ENCODE measurements around the gene CLCN6.
"Not testable (repeated sequence)": the region's sequence is repeated elsewhere in the genome, so short reads cannot be mapped to it uniquely, and the experiment has no call there.

The CLCN6 gene

DNA sequence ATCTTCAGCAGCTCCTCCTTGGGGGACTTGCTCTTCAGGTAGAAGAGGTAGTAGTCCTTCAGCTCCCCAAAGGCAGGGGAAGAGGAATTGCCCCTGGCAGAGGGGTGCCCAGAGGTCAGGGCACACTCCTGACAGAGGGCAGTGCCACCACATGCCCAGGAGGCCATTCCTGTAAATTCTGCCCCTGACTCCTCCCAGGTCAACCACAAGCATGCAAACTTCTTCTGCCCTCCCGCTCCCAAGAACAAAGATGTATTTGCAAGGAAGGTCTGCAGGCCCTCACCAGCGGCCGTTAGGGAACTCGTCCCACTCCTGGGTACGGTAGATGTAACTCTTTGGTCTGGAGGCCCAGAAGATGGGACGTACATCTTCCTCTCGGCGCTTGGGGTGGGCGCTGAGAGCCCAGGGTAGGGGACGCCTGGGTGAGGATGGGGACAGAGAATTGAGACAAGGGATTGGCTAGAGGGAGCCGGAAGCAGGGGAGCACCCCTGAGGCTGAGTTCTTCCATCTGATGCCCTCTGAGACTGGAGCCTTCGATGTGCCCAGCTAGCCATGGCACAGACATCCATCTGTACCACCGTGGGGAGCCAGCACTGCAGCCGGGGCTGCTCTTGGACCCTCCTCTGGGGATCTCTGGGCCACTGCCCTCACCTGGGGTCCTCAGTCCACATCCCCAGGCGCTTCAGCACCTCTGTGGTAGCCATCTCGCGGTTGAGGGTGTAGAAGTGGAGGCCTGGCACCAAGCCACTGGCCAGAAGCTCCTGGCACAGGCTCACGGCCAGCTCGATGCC, 11.3 kb upstream of the CLCN6 start:
- DNase-seq (ENCODE audit: low spot score) = no peak

DNA sequence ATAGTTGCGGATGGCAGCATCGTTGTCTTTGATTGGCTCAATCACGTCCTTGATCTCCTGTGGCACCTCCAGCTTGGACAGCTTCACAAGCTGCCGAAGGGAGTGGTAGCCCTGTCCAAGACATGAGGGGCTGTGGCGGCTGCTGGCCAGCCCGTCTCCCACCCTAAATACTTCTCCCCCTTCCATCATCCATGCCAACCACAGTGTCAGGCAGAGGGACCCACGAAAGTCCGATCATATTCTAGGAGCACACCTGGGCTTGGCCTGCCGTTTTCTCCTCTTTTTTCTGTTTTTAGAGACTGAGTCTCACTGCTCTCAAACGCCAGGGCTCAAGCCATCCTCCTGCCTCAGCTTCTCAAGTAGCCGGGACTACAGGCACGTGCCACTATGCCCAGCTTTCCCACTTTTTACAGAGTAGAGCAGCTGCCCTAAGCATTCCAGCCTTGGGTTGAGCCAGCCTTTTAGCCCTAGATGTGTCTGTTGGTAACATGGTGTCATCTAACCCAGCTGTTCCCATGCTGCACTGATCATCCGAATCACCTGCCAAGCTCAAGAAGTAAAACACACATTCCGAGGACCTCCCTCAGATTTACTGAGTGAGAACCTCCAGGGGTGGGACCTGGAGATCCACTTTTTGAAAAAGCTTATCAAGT, 10.6 kb upstream of the CLCN6 start:
- no peak for DNase-seq (ENCODE audit: low spot score)

DNA sequence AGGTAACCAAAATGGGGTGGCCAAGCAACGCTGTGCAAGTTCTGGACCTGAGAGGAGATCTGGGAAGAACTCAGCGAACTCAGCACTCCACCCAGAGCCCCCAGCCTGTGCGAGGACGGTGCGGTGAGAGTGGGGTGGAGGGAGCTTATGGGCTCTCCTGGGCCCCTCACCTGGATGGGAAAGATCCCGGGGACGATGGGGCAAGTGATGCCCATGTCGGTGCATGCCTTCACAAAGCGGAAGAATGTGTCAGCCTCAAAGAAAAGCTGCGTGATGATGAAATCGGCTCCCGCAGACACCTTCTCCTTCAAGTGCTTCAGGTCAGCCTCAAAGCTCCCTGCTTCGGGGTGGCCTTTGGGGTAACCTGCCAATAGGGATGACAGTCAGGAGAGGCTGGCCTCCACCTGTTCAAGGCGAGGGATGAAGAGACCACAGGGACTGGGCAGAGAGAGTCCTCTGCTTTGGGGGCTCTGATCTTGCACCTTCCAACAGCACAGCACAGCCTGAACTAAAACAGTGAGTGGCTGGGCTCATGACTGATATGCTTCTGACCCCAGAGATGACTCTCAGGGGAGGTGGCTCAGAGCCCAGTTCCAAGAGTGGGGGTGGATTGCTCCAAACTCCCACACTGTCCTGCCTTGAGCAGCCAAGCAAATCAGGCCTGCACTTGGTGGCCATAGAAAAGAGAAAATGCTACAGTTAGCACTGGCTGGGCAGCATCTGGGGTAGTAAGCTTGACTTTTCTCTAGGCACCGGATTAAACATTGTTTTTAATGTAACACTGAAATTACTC, 9.8 kb upstream of the CLCN6 start:
- DNase-seq (ENCODE audit: low spot score) = no peak

DNA sequence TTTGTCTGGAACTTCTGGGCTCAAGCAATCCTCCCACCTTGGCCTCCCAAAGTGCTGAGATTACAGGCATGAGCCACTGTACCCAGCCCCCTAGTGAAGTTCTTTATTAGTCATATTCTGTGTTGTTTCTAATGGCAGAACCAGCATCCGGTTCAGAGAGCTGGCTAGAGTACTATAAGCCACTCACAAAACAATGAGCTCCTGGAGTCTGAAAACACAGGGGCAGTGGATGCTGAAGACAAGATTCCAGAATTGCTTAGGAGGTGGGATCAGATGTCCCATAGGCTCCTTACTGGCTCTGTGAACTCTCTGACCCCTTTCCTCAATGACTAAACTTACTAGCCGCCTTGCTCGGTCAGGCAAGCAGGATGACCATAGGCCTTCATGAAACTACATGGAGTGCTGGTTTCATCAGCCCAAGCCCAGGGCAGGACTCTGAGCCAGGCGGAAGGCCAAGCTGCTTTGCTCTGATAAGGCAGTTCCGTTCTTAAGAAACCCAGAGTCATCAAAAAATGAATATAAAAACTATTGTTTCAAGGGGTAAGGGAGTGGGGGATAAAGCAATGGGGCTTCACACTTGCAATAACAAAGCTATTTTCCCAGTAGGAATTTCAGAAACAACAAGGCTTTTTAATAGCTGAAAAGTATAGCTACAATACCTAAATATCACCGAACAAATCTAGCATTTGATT, 8.3 kb upstream of the CLCN6 start:
- DNase-seq (ENCODE audit: low spot score) = no peak

DNA sequence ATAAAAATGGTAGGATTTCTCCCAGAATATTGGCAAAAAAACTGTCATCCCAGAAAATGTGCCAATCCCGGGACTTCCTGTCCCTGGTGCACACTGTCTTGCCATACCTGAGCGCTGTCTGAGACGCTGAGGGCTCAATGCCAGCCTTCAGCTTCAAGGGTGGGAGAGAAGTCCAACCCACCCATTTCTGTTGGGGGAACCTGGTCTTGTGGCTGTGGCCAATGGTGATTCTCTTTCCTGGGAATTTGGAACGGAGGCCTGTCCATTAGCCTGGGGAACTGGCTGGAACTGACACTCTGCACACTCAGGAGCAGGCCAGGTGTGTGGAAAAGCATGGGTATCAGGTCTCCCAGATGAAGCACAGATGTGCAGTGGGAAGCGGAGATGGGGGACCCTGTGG, 6.9 kb upstream of the CLCN6 start:
- DNase-seq (ENCODE audit: low spot score) = no peak

DNA sequence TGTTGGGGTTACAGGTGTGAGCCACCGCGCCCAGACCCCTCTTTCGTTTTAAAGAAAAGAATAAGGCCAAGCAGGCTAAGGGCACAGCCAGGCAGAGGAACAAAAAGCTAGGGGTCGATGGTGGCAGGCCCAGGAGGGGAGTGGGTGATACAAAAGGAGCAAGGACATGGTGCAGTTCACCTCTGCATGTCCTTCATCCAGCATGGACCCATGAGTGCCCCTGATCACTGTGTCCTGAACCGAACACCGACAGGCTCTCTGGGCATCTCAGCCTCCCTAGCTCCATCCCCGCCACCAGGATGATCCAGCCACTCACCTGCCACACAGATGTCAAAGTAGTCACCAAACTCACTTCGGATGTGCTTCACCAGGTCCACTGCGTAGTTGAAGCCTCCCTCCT, 6.1 kb upstream of the CLCN6 start:
- no peak for DNase-seq (ENCODE audit: low spot score)

DNA sequence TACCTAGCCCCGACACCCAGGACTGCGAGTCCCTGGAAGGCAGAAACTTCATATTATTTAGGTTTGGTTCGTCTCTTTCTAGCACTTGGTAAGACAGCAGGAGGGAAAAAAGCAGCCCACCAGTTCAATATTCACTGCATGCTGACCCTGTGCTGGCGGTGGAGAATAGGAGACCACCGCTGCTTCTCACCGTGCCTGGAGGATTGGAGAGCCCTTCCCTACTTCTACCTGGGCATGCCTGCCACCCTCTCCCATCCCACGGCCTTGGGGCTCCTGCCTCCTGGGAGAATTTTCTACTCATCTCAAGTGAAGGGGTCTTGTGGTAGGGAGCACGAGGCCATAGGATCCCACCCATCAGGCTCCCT, 5.6 kb upstream of the CLCN6 start:
- DNase-seq (ENCODE audit: low spot score) = no peak

DNA sequence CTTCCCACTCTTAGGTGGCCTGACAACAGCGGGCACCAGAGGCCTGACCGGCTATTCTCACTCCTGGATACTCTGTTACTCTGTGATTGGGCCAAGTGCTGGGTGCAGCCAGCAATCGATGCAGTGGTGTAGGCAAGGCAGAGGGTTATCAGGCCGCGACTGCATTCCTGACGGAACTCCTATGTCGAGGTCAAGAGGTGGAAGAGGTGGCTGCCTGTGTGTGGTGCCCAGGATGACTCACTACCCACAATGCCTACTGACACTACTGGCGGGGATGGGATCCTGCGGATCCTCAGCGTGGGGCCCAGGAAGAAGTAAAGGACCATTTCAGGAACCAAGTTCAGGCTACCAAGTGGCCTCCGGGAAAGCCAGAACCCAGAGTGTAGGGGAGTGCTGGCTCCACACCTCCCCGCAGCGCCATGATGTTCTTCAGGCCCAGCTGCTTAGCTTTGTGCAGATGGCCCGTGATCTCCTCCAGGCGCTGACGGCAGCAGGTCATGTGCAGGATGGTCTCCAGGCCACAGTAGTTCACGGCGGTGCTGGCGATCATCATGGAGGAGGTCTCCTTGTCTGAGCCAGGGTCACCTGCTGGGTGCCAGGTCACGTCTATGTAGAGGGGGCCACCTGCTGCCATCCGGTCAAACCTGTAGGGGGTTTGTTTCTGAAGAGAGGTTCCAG, 5.1 kb upstream of the CLCN6 start:
- no peak for DNase-seq (ENCODE audit: low spot score)

DNA sequence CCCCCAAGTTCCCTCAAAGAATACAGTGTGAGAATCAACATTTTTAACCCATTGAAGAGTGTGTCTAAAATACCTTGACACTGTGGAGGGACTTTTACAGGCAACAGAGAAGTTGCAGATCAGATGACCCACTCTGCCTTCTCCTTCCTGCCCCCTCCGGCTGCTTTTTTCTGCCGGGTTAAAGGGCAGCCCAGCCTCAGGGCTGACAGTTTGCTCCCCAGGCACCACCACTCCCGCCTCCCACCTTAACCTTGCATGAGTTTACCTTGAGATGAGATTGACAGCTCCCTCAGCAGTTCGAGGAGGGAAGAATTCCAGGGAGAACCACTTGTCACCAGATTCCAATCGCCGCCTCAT, 3.4 kb upstream of the CLCN6 start:
- no peak for DNase-seq (ENCODE audit: low spot score)

DNA sequence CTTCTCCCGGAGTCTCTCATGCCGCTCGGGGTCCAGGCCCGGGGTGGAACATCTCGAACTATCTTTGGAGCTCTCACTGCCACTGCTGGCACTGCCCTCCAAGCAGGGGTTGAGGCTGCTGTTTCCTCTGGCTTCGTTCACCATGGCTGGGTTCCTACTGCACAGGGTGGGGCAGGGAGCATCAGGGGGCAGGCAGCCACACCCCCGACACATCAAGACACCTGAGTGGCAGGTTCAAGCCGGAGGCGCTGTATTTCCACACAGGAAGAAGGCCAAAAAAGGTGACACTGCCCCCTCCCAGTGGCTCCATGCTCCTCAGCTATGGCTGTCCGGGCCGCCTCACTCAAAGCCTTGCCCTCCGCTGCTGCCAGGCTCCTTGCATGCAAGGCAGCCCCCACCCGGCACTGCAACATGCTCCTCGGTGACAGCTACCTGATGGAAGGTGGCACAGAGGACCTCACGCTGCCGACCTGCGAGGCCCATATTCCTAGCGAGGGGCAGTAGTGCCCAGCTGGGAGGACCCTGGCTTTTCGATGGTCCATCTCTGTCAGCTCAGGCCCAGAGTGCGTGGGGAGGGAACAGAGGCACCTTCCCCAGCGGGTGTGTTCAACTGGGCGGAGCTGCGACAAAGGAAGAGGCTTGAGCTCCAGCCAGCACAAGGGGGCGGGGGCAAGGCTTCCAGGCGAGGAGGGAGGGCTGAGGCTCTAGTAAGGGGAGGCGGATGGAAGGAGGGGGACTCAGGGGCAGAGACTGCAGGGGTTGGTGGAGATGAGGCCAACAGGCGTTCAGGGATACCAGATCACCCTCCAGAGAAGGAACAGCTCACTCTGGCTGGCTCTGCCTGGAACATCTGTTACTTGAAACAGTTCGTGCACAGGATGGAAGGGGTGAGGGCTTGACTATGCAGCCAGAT, 2.8 kb upstream of the CLCN6 start:
- peak; percentile 89 for DNase-seq (ENCODE audit: low spot score)

DNA sequence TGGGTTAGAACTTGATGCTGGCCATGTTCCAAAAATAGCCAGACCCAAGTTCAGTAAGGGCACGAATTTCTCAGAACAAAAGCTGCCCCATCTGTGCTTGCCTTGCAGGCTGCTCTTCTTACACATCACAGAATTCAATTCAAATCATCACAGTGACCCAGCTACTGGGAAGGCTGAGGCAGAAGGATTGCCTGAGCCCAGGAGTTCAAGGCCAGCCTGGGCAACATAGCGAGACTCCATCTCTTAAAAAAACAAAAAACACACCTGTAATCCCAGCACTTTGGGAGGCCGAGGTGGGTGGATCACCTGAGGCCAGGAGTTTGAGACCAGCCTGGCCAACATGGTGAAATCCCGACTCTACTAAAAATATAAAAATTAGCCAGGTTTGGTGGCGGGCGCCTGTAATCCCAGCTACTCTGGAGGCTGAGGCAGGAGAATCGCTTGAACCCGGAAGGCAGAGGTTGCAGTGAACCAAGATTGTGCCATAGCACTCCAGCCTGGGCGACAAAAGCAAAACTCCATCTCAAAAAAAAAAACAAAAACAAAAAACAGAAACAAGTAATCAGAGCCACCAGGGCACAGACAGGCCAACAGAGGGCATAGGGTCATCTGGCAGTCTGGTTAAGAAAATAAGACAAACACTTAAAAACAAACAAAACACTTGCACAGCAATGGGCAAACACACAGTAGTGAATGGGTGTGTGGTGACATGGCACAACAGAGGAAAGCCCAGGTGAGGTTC, 1.9 kb upstream of the CLCN6 start:
- DNase-seq (ENCODE audit: low spot score) = not testable (repeated sequence)

DNA sequence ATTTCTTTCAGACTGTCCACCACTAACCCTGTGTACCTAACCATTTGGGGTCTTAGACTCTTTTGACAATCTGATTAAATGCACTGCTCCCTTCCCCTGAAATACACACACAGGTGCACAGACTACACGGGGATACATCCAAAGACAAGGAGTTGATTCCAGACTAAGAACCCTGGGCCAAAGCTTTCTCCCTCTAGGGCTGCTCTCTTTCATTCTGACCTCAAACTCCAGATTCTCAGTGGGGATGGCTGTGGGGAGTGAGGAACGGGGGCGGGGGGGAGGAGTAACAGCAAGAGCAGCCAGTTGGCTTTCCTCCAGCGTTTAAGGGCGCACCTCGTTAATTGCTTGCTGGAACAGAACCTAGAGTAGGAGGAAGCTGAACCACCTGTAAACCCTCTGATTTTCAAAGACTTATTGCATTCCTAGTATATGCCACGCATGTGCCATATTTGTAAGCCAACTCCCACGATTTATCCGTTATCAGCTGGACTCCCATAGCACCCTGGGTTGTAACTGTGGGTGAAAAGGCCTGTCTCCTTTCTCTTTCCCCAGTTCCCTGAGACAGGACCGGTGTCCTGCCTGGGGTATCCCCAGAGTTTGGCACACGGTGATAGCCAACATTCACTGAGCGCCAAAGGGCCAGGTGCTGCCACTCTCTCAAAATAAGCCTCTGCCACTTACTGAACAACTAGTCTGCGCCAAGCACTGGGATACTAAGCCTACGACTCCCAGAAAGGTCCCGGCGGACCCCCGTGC, 1.1 kb upstream of the CLCN6 start:
- no peak for DNase-seq (ENCODE audit: low spot score)

DNA sequence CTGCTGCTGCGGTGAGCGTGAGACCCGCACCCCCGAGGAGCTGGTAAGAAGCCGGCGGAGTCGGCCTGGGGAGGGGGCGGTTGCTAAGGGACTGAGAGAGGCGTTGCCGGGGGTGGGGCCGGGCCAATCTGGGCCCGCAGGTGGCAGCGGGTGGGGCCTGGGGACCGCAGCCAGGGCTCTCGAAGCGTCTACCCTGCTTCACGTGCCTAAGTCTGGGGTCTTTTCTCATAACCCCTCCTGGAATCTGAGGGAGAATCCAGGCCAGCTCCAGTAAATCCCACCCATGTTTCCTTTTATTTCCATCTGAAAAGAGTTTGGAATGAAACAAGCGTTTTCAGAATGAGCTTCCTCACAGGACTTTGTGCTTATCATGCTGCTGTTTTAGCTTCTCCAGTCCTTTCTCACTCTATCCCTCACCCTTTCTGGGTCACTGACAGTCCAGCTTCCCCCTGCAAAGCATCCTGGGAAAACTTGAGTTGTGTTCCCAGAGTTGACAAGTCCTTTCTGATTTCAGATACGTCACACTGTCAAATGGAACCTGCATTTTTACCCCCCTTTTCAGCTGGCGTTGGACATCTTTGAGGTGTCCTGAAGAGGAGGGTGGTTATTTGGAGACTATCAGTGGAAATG, 431 bp downstream of the CLCN6 start:
- DNase-seq (ENCODE audit: low spot score) = no peak

DNA sequence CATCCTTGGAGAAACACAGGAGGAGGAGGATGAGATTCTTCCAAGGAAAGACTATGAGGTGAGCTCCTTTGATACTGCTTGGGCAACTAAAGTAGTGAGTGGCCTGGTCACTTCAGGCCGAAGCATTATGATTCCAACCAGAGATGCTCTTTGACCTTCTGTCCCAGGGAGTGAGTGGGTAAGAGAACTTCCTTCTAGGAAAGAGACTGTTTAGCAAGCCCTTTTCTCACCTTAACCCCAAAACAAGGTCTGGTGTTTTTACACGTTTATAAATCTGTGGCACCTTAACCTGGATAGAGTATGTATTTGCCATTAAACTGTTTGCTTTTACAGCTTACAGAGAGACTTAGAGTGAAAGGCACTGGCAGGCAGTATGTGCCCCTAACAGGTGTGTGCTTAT, 1.1 kb downstream of the CLCN6 start:
- no peak for DNase-seq (ENCODE audit: low spot score)

DNA sequence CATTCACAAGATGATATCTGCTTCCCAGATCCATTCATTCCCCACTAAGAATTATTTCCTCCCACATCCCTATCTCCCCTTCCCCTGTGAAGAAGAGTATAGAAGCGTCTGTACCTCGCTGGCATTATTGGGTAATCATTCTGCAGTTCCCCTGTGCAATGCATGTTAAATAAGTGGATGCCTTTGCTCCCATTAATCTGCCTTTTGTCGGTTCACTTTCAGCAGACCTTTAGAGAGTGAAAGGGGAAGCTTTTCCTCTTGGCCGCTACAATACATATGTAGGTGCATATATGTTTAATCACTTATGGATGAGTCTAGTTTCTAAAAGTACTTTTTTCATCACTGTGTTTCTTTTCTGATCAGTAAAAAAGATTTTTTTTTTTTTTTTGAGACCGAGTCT, 7.0 kb downstream of the CLCN6 start:
- DNase-seq (ENCODE audit: low spot score) = no peak

DNA sequence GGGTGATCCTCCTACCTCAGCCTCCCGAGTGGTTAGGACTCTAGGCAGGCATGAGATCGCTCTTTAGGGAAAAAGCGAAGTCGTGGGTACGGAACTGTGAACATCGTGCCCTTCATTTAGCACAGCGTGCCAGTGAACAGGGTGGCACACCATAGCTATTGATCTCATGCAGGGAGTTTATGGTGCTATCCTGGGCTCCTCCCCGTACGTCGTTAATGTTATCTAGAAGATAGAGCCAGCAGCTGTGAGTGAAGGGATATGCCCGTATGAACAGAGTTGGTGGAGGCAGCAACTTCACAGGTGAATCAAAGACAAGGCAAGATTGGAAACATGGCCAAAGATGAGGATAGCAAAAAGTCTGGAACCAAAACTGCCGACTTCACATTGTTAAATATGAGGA, 11.2 kb downstream of the CLCN6 start:
- no peak for DNase-seq (ENCODE audit: low spot score)

DNA sequence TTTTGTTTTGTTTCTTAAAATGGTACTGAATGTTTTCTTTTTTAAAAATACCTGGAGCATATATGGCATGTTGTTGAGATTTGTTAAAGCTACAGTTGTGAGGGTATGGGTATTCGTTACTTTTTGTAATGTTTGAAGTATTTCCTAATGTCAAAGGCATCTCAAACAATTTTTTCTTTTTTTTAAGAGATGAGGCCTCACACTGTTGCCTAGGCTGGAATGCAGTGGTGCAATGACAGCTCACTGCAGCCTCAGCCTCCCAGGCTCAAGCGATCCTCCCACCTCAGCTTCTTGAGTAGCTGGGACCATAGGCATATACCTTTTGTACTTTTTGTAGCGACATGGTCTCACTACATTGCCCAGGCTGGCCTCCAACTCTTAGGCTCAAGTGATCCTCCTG, 16.1 kb downstream of the CLCN6 start:
- DNase-seq (ENCODE audit: low spot score) = no peak

DNA sequence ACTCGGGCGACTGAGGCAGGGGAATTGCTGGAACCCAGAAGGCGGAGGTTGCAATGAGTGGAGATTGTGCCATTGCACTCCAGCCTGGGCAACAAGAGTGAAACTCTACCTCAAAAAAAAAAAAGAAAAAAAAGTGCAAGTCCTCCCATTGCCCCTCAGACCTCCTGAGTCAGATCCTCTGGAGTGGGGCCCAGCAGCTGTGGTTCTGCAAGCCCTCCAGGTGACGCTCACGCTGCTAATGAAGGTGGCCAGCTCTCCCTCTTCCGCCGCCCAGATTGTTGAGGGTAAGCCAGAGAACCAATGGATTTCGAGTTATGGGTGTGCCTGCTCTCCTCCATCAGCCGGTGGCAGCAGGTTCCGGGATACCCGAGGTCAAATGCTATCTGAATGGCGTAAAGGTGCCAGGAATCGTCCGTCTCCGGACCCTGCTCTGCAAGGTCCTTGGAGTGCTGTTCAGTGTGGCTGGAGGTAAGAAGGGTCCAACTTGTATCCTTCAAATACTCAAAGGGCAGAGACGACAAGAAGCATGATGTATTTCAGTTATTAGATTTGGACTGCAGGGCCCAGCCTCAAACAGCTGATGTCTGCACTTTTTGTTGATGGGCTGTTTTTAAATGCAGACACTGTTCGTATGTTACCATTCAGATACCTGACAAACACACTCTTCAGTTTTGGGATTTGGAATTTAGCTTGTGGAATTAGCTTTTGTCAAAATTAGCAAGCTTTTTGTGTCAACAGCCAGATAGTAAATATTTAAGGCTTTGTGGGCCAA, 17.6 kb downstream of the CLCN6 start:
- DNase-seq (ENCODE audit: low spot score) = no peak
